Measurements from ENCODE around the gene MMP10.
A peak's percentile ranks its signal among the peaks of the same experiment; 100 is the strongest.

Gene MMP10

DNA sequence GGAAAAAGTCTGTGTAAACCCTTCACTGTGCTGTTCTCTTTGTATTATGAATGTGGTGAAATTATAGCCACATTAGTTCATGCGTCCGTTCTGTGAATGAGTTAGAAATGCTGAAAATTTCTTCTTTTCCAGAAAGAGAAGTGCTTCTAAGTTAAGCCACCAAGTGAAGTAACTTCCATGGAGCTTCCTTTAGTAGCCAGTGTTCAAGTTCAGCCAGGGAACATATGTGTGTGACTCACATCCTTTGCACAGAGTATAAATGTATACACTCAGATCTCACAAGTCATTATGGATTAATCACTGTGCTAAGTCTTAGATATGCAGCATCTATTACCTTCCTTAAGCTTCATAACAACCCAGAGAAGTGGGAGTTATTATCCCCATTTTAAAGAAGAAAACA is 52.5 kb downstream of the MMP10 start:
- peak; percentile 43 for DNase-seq (ENCODE audit: low read depth)

DNA sequence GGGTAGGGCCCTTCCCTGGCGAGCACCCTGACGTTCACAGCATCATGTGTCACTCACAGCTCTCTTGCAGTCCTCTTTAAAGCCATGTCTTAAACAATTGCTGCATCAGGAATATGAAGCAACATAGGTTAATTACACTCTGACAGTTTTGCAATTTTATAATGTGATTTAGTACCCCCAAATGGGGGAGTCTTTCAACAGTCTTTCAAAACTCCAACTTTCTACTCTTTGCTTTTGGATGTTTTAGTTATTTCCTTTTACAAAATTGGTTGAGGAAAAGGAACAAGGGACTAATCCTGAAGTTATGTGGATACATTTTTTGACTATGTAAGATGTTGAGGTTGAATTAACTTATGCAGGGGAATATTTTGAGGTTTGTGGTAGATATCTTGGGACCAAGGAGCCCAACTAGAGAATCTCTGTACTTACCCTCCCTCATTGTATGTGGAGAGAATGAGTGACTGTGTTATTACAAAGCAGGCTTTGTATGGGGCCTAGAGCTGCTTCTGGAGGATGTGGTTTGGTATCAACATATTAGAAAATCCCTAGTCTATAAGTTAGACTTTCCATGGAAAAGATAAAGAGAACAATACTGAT is 55.4 kb downstream of the MMP10 start, which contains the start of gene MMP8:
TSS of gene MMP8 (minus strand) at position 51 of the 597 bp plus-strand sequence. CDS start 99 bp downstream, outside the sequence.
- DNase-seq (ENCODE audit: low read depth): no peak

DNA sequence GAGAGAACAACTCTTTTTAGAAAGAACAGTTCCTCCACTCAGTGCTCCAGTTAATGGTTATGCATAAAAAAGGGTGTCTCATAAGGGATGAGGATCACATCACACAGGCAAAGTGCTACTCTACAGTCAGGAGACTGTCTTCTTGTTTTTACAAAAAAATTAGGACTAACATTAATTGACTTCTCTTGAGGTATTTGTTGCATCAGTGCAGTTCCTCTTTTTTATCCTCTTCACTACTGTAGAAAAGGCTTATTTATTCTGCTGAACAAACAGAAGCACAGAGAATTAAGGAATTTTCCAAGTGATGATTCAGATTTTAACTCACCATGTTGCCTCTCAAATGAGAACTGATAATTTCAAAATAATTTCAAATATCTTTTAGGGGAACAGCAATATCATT is 57.6 kb downstream of the MMP10 start:
- DNase-seq (ENCODE audit: low read depth): no peak

All from fibroblast of the conjunctiva (primary cell).